ENCODE data around the gene TRIP13.

GRCh38 chr5:962801-963200, 70.1 kb downstream of the TRIP13 start:
- TF ChIP-seq POLR2AphosphoS2 (IDR thresholded peaks at IDR 0.05; ENCODE audit: low read depth, low read length) (no peak), HDAC2 (IDR thresholded peaks at IDR 0.05) (no peak)

Data from GM12878 (cell line).